ENCODE data around the gene AK2.

GRCh38 chr1:33045246-33045645, 8.6 kb upstream of the AK2 start:
- no peak for TF ChIP-seq FOXK2 (IDR thresholded peaks at IDR 0.05)
- no peak for TF ChIP-seq STAT1 (conservative IDR thresholded peaks at IDR 0.05)
- TF ChIP-seq, protein P1, sequence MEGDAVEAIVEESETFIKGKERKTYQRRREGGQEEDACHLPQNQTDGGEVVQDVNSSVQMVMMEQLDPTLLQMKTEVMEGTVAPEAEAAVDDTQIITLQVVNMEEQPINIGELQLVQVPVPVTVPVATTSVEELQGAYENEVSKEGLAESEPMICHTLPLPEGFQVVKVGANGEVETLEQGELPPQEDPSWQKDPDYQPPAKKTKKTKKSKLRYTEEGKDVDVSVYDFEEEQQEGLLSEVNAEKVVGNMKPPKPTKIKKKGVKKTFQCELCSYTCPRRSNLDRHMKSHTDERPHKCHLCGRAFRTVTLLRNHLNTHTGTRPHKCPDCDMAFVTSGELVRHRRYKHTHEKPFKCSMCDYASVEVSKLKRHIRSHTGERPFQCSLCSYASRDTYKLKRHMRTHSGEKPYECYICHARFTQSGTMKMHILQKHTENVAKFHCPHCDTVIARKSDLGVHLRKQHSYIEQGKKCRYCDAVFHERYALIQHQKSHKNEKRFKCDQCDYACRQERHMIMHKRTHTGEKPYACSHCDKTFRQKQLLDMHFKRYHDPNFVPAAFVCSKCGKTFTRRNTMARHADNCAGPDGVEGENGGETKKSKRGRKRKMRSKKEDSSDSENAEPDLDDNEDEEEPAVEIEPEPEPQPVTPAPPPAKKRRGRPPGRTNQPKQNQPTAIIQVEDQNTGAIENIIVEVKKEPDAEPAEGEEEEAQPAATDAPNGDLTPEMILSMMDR (IDR thresholded peaks at IDR 0.05 in 2 of 3, conservative IDR thresholded peaks at IDR 0.05 in 1 of 3; ENCODE audit: control insufficient read depth in 2 of 3, extremely low read depth in 1 of 3, insufficient read depth in 1 of 3, low read depth in 3 of 3, low read length in 3 of 3): no peak
- no peak for TF ChIP-seq ZNF274 (IDR thresholded peaks at IDR 0.05; ENCODE audit: insufficient read depth, insufficient read length)
- TF ChIP-seq RAD21 (IDR thresholded peaks at IDR 0.05; ENCODE audit: insufficient read depth, low read depth, low read length): no peak
- TF ChIP-seq EP300 (IDR thresholded peaks at IDR 0.05; ENCODE audit: borderline replicate concordance in 1 of 2, control insufficient read depth in 1 of 2, low read depth in 2 of 2, low read length in 2 of 2): no peak
- no peak for TF ChIP-seq POLR2A (IDR thresholded peaks at IDR 0.05; ENCODE audit: low read depth, low read length)
